Caco-2 (cell line): Measurements from ENCODE around the gene PHF13. TPM values are rescaled to one million over a fixed set of nuclear protein-coding genes. Genes with fewer than 3 reads are reported as not detected.

Source experiments
- BruUV-seq: library from RNA; stranded (reverse); fragments of 400-500 nt; replicated peaks from 2 replicates; lab custom pipeline; 2021; lab: Mats Ljungman, UMichigan
- CTCF ChIA-PET: fragments of 300-600 bp; sonication (Branson Sonifier 250); formaldehyde crosslinking; loops from one replicate; lab custom pipeline; 2022; ENCODE audit warnings: antibody characterized with exemption; lab: Charles Lee
- POLR2A ChIA-PET: fragments of 300-600 bp; sonication (Branson Sonifier 250); formaldehyde crosslinking; loops from one replicate; lab custom pipeline; 2022; ENCODE audit warnings: antibody characterized with exemption; lab: Charles Lee
- DNase-seq, 2 experiments: peaks; one replicate each; pipeline versions ENCODE4 v3.0.0 to v3.0.0-alpha.2; 2020 to 2022
- H3K27me3 ChIP-seq: replicated peaks from 2 replicates; pipeline ENCODE4 v1.6.0; 2011; ENCODE audit warnings: low read length; ENCODE audit not compliant: control insufficient read depth, insufficient read depth
- H3K36me3 ChIP-seq: 2 replicates; pipeline ENCODE4 v1.5.1; 2011; ENCODE audit warnings: low read length; ENCODE audit not compliant: control insufficient read depth, insufficient read depth
- H3K4me1 ChIP-seq: fragments of 250-450 bp; sonication (Bioruptor Pico); 2 replicates; pipeline ENCODE4 v1.5.1; 2020; ENCODE audit warnings: mild to moderate bottlenecking
- H3K4me3 ChIP-seq: 2 replicates; pipeline ENCODE4 v1.5.1; 2011; ENCODE audit warnings: low read depth, mild to moderate bottlenecking, control low read depth, low read length
- H3K9me3 ChIP-seq: fragments of 250-450 bp; sonication (Bioruptor Pico); 2 replicates; pipeline ENCODE4 v1.5.1; 2020; ENCODE audit warnings: mild to moderate bottlenecking, moderate library complexity
- H3K27ac Mint-ChIP-seq: one replicate; pipeline ENCODE4 v1.8.0; 2022; ENCODE audit warnings: mixed read lengths; ENCODE audit not compliant: unreplicated experiment
- H3K27me3 Mint-ChIP-seq: one replicate; pipeline ENCODE4 v1.8.0; 2022; ENCODE audit warnings: mixed read lengths; ENCODE audit not compliant: insufficient read depth, unreplicated experiment
- H3K36me3 Mint-ChIP-seq: one replicate; pipeline ENCODE4 v1.8.0; 2022; ENCODE audit warnings: mild to moderate bottlenecking, mixed read lengths; ENCODE audit not compliant: insufficient read depth, unreplicated experiment
- H3K4me1 Mint-ChIP-seq: one replicate; pipeline ENCODE4 v1.8.0; 2022; ENCODE audit warnings: low read depth, mixed read lengths; ENCODE audit not compliant: unreplicated experiment
- H3K4me3 Mint-ChIP-seq: one replicate; pipeline ENCODE4 v1.8.0; 2022; ENCODE audit warnings: mild to moderate bottlenecking, moderate library complexity, mixed read lengths; ENCODE audit not compliant: unreplicated experiment
- H3K9me3 Mint-ChIP-seq: one replicate; pipeline ENCODE4 v1.8.0; 2022; ENCODE audit warnings: mixed read lengths; ENCODE audit not compliant: unreplicated experiment
- CTCF ChIP-seq, 2 experiments: fragments of 200-600 bp in 1 of 2; IDR thresholded peaks; 1 replicate in 1 of 2; 2 replicates in 1 of 2; pipeline versions ENCODE4 v1.5.1 to v1.8.0; 2011 to 2022; ENCODE audit warnings: antibody characterized with exemption in 1 of 2, control low read depth in 1 of 2, inconsistent platforms in 1 of 2, low read depth in 1 of 2, low read length in 1 of 2, mild to moderate bottlenecking in 1 of 2, moderate library complexity in 1 of 2; ENCODE audit not compliant: insufficient read depth in 1 of 2, severe bottlenecking in 1 of 2, unreplicated experiment in 1 of 2
- intact Hi-C: fragments of 100-400 bp; cut with micrococcal nuclease; formaldehyde crosslinking; loops from one replicate; pipeline ENCODE4 v1.10.0; 2022; ENCODE audit not compliant: unreplicated experiment
- total RNA-seq: library from RNA; stranded (reverse); gene quantifications from 2 replicates; pipeline ENCODE4 v1.2.3, GENCODE V29; 2022

PHF13 gene
- total RNA-seq, 1 experiment from 2014 or later: 21.8 TPM

GRCh38 chr1:6627841-6628545 lies 14.5 kb downstream of the PHF13 start:
- peaks cover 42% of the 10 kb centered on the region for H3K36me3 Mint-ChIP-seq
- H3K4me1 Mint-ChIP-seq: no peaks in the 10 kb centered on the region
- intact Hi-C loops: no loop called here
- no peaks in the 10 kb centered on the region; the same call in 1 of the 2 replicates for H3K36me3 ChIP-seq
- no peaks in the 10 kb centered on the region for H3K27me3 Mint-ChIP-seq
- no peaks in the 10 kb centered on the region for H3K4me1 ChIP-seq
- no peak for DNase-seq
- no peak overlapping the region for H3K27ac Mint-ChIP-seq
- no peaks in the 10 kb centered on the region for H3K27me3 ChIP-seq
- no peaks in the 10 kb centered on the region for H3K9me3 Mint-ChIP-seq
- no peak overlapping the region for H3K4me3 Mint-ChIP-seq
- ChIA-PET CTCF (no interaction called here), POLR2A (no interaction called here)
- H3K4me3 ChIP-seq: no peak overlapping the region
- H3K9me3 ChIP-seq: no peaks in the 10 kb centered on the region
- no peak for TF ChIP-seq CTCF (IDR thresholded peaks at IDR 0.05; ENCODE audit: insufficient read depth in 1 of 2, low read depth in 1 of 2, low read length in 1 of 2, severe bottlenecking in 1 of 2, unreplicated experiment in 1 of 2)
- no TSS peak for BruUV-seq

GRCh38 chr1:6628971-6629479 lies 15.5 kb downstream of the PHF13 start:
- no TSS peak for BruUV-seq
- H3K4me1 Mint-ChIP-seq: no peaks in the 10 kb centered on the region
- Histone ChIP-seq H3K9me3 (no peaks in the 10 kb centered on the region), H3K36me3 (no peaks in the 10 kb centered on the region; the same call in none of the 2 replicates), H3K27me3 (no peaks in the 10 kb centered on the region), H3K4me3 (no peak overlapping the region), H3K4me1 (no peaks in the 10 kb centered on the region)
- H3K27ac Mint-ChIP-seq: no peak overlapping the region
- no peaks in the 10 kb centered on the region for H3K9me3 Mint-ChIP-seq
- POLR2A ChIA-PET: no interaction called here
- CTCF ChIA-PET: no interaction called here
- TF ChIP-seq CTCF (IDR thresholded peaks at IDR 0.05; ENCODE audit: insufficient read depth in 1 of 2, low read depth in 1 of 2, low read length in 1 of 2, severe bottlenecking in 1 of 2, unreplicated experiment in 1 of 2): no peak
- no peak for DNase-seq
- no peak overlapping the region for H3K4me3 Mint-ChIP-seq
- intact Hi-C loops: no loop called here
- no peaks in the 10 kb centered on the region for H3K27me3 Mint-ChIP-seq
- H3K36me3 Mint-ChIP-seq: peaks cover 35% of the 10 kb centered on the region

- TF ChIP-seq CTCF (IDR thresholded peaks at IDR 0.05; ENCODE audit: insufficient read depth in 1 of 2, low read depth in 1 of 2, low read length in 1 of 2, severe bottlenecking in 1 of 2, unreplicated experiment in 1 of 2): no peak
- no peaks in the 10 kb centered on the region for H3K27me3 Mint-ChIP-seq
- no peaks in the 10 kb centered on the region for H3K9me3 Mint-ChIP-seq
- no peaks in the 10 kb centered on the region; the same call in none of the 2 replicates for H3K36me3 ChIP-seq
- no peaks in the 10 kb centered on the region for H3K9me3 ChIP-seq
- intact Hi-C loops: no loop called here
- no peaks in the 10 kb centered on the region for H3K4me1 ChIP-seq
- no peak for DNase-seq
- no peaks in the 10 kb centered on the region for H3K27me3 ChIP-seq
- no peak overlapping the region for H3K4me3 Mint-ChIP-seq
- ChIA-PET CTCF (interaction anchor here (0.5 kb wide), 1 partner anchor 16 kb away, joined by 4 read pairs; the partner anchor contains the start of gene PHF13), POLR2A (no interaction called here)
- no peak overlapping the region for H3K4me3 ChIP-seq
- no peaks in the 10 kb centered on the region for H3K4me1 Mint-ChIP-seq
- BruUV-seq: no TSS peak
- peaks cover 31% of the 10 kb centered on the region for H3K36me3 Mint-ChIP-seq
- no peak overlapping the region for H3K27ac Mint-ChIP-seq
These were observed 16.5 kb downstream of the PHF13 start for GRCh38 chr1:6630027-6630426.
